K562 (cell line): Measurements from ENCODE around the gene YPEL2. TPM values are rescaled to one million over a fixed set of nuclear protein-coding genes. Genes with fewer than 3 reads are reported as not detected.

Experiments
- DACH1 ChIP-seq: fragments of 450-650 bp; IDR thresholded peaks from 2 replicates; pipeline ENCODE4 v1.6.1; 2018; ENCODE audit not compliant: partially characterized antibody
- E2F1 ChIP-seq: sonication (generic); formaldehyde crosslinking; IDR thresholded peaks from 2 replicates; pipeline ENCODE4 v1.8.1; 2023; ENCODE audit warnings: mild to moderate bottlenecking, missing genetic modification reagents, moderate library complexity
- EHMT2 ChIP-seq: fragments of 450-650 bp; IDR thresholded peaks from 2 replicates; pipeline ENCODE4 v1.6.1; 2018; ENCODE audit warnings: antibody characterized with exemption
- FOXK1 ChIP-seq: sonication (generic); formaldehyde crosslinking; IDR thresholded peaks from 2 replicates; pipeline ENCODE4 v1.8.0; 2022; ENCODE audit warnings: missing genetic modification reagents, mild to moderate bottlenecking, borderline replicate concordance
- GATAD2A ChIP-seq: fragments of 450-650 bp; IDR thresholded peaks from 2 replicates; pipeline ENCODE4 v1.6.1; 2017
- HIVEP1 ChIP-seq: fragments of 250-450 bp; sonication (Bioruptor Pico); IDR thresholded peaks from 2 replicates; pipeline ENCODE4 v1.4.0; 2020; ENCODE audit warnings: mild to moderate bottlenecking
- JUN ChIP-seq, 2 experiments: sonication (generic) in 1 of 2; formaldehyde crosslinking in 1 of 2; IDR thresholded peaks; 2 replicates each; pipeline versions ENCODE4 v1.6.1 to v1.8.0; 2012 to 2022; ENCODE audit warnings: borderline replicate concordance in 2 of 2, mild to moderate bottlenecking in 2 of 2, improper control_type of control experiment in 1 of 2, low read depth in 1 of 2, low read length in 1 of 2, missing genetic modification reagents in 1 of 2
- KLF10 ChIP-seq: fragments of 250-450 bp; sonication (Bioruptor Pico); IDR thresholded peaks from 2 replicates; pipeline ENCODE4 v1.6.1; 2021; ENCODE audit warnings: matching md5 sums
- MITF ChIP-seq: IDR thresholded peaks from 2 replicates; pipeline ENCODE4 v1.6.1; 2014; ENCODE audit warnings: antibody characterized with exemption
- POU5F1 ChIP-seq: fragments of 150-350 bp; IDR thresholded peaks from 2 replicates; pipeline ENCODE4 v1.6.1; 2014; ENCODE audit warnings: borderline replicate concordance, low read length, low read depth, mild to moderate bottlenecking; ENCODE audit not compliant: partially characterized antibody
- SAFB ChIP-seq: fragments of 200-400 bp; formaldehyde crosslinking; IDR thresholded peaks from 2 replicates; pipeline ENCODE4 v1.6.1; 2017; ENCODE audit warnings: low read depth, low read length, borderline replicate concordance
- SUPT5H ChIP-seq: fragments of 450-650 bp; IDR thresholded peaks from 2 replicates; pipeline ENCODE4 v1.6.1; 2016
- ZNF165 ChIP-seq: fragments of 250-450 bp; sonication (Bioruptor Pico); IDR thresholded peaks from 2 replicates; pipeline ENCODE4 v1.4.0; 2020; ENCODE audit warnings: borderline replicate concordance
- ZNF41 ChIP-seq: fragments of 250-450 bp; sonication (Bioruptor Pico); conservative IDR thresholded peaks from 2 replicates; pipeline ENCODE4 v1.4.0; 2020; ENCODE audit warnings: mild to moderate bottlenecking
- ZNF436 ChIP-seq: fragments of 250-450, 450-650 bp; sonication (Bioruptor Pico); formaldehyde crosslinking; IDR thresholded peaks from 2 replicates; pipeline ENCODE4 v1.7.0; 2020; ENCODE audit warnings: mild to moderate bottlenecking
- ZNF507 ChIP-seq: conservative IDR thresholded peaks from 2 replicates; pipeline ENCODE4 v1.6.1; 2017; ENCODE audit warnings: missing genetic modification characterization, missing compliant biosample characterization
- ZNF511 ChIP-seq: sonication (generic); formaldehyde crosslinking; IDR thresholded peaks from 2 replicates; pipeline ENCODE4 v1.8.0; 2022; ENCODE audit warnings: mild to moderate bottlenecking, missing genetic modification reagents
- ZNF740 ChIP-seq, 3 experiments: fragments of 200-800 bp in 1 of 3; sonication (Bioruptor generic) in 1 of 3; sonication (generic) in 1 of 3; formaldehyde crosslinking in 1 of 3; IDR thresholded peaks; 2 replicates each; pipeline versions ENCODE4 v1.6.1 to v1.8.0; 2016 to 2022; ENCODE audit warnings: mild to moderate bottlenecking in 2 of 3, missing compliant biosample characterization in 2 of 3, missing genetic modification characterization in 2 of 3, missing genetic modification reagents in 1 of 3
- ZNF79 ChIP-seq: fragments of 250-450 bp; sonication (Bioruptor Pico); IDR thresholded peaks from 2 replicates; pipeline ENCODE4 v1.4.0; 2020; ENCODE audit warnings: low read depth, mild to moderate bottlenecking, moderate library complexity
- polyA plus RNA-seq, 8 experiments: library from polyadenylated mRNA; depleted of rRNA in 4 of 8; stranded (reverse) in 5 of 8; unstranded in 3 of 8; fragments of >200 nt; fragmentation: Nextera tagmentation in 2 of 8; fragmentation: Illumina TruSeq in 1 of 8; extraction: Ambion mirVana in 2 of 8; extraction: Trizol in 1 of 8; gene quantifications; 2 replicates each; pipeline versions ENCODE4 v1.2.1 to v1.2.3, GENCODE V29; 2011 to 2014; ENCODE audit warnings: inconsistent platforms in 1 of 8, missing spikeins in 1 of 8
- total RNA-seq, 7 experiments: library from RNA; depleted of rRNA in 6 of 7; stranded (reverse); fragments of >200 nt in 6 of 7; fragmentation: Illumina TruSeq in 2 of 7; extraction: Trizol in 2 of 7; gene quantifications; 2 replicates each; pipeline versions ENCODE4 v1.2.1 to v1.2.3, GENCODE V29; 2011 to 2021; ENCODE audit warnings: low replicate concordance in 1 of 7
- TF ChIP-seq, protein P1 (sequence below), 2 experiments: fragments of 450-650 bp in 1 of 2; IDR thresholded peaks; 2 replicates each; pipeline ENCODE4 v1.6.1; 2011 to 2017; ENCODE audit warnings: low read depth in 2 of 2, antibody characterized with exemption in 1 of 2, borderline replicate concordance in 1 of 2, low read length in 1 of 2, mild to moderate bottlenecking in 1 of 2, mixed read lengths in 1 of 2; ENCODE audit not compliant: control insufficient read depth in 1 of 2

Gene YPEL2
- total and polyA plus RNA-seq, 9 of the 15 experiments (the other 6 are each of a cell fraction or from before 2014, with no cell fraction given) = 0.11 to 2.4 (median 0.47) TPM

- TF ChIP-seq, protein P1, sequence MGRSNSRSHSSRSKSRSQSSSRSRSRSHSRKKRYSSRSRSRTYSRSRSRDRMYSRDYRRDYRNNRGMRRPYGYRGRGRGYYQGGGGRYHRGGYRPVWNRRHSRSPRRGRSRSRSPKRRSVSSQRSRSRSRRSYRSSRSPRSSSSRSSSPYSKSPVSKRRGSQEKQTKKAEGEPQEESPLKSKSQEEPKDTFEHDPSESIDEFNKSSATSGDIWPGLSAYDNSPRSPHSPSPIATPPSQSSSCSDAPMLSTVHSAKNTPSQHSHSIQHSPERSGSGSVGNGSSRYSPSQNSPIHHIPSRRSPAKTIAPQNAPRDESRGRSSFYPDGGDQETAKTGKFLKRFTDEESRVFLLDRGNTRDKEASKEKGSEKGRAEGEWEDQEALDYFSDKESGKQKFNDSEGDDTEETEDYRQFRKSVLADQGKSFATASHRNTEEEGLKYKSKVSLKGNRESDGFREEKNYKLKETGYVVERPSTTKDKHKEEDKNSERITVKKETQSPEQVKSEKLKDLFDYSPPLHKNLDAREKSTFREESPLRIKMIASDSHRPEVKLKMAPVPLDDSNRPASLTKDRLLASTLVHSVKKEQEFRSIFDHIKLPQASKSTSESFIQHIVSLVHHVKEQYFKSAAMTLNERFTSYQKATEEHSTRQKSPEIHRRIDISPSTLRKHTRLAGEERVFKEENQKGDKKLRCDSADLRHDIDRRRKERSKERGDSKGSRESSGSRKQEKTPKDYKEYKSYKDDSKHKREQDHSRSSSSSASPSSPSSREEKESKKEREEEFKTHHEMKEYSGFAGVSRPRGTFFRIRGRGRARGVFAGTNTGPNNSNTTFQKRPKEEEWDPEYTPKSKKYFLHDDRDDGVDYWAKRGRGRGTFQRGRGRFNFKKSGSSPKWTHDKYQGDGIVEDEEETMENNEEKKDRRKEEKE (IDR thresholded peaks at IDR 0.05; ENCODE audit: borderline replicate concordance in 1 of 2, control insufficient read depth in 1 of 2, low read depth in 2 of 2, low read length in 1 of 2) = no peak
- TF ChIP-seq EHMT2 (no peak), ZNF79 (no peak), ZNF165 (CRISPR knock-in tag) (no peak), SAFB (no peak), GATAD2A (no peak), ZNF740 (CRISPR knock-in tag; IDR thresholded peaks at IDR 0.05) (peak; percentile 95), ZNF740 (tag; IDR thresholded peaks at IDR 0.05) (peak in 1 of 2 experiments; percentile 84; a peak in 2 of 4 replicates), MITF (no peak), ZNF436 (no peak), ZNF511 (CRISPR knock-in tag) (no peak), JUN (IDR thresholded peaks at IDR 0.05; ENCODE audit: borderline replicate concordance, low read depth, low read length) (0 out of 2 replicates have a peak, but pooled peaks have one; percentile 23), JUN (CRISPR knock-in tag; IDR thresholded peaks at IDR 0.05; ENCODE audit: borderline replicate concordance) (no peak), FOXK1 (CRISPR knock-in tag) (no peak), POU5F1 (no peak), DACH1 (no peak), E2F1 (CRISPR knock-in tag) (no peak), SUPT5H (no peak), KLF10 (no peak), ZNF507 (tag) (no peak), HIVEP1 (CRISPR knock-in tag) (no peak), ZNF41 (CRISPR knock-in tag) (no peak)
These were observed 34.0 kb downstream of the YPEL2 start (continued) for GRCh38 chr17:59365383-59365981.
